ENCODE results near the gene RBMS3.
"Not testable (repeated sequence)": the region's sequence is repeated elsewhere in the genome, so short reads cannot be mapped to it uniquely, and the experiment has no call there.

RBMS3 gene

DNA sequence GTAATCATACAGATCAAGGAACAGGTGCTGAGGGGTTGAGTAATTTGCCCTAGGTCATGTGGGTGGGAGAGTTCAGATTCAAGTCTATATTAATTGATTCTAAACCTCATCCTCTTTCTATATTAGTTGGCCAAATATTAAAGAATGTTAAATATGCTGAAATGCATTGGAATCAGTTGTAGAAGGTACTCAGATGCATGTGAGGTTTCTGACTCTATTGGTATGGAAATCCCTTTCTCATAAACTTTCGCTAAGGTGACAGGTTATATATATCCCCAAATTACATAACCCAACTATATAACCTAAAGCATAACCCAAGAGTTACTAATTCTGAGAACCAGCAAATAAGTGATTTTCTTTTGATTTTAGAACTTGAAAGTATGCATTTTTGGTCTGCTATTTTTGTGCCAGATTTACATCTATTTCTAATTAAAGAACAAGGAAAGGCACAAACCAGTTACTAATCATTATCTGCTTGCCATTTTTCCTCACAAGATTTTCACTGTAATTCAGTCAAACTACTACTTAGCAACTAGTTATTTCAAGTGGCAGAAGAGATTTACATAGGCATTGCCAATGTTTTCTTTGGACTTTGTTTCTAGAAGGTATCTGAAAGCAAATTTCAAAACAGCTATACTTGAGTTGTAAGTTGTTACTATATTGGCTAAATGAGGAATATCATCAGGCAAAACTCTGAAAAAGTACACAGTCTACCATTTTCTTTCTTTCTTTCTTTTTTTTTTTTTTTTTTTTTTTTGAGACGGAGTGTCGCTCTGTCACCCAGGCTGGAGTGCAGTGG is 201.3 kb downstream of the RBMS3 start:
- no peak for DNase-seq (ENCODE audit: low read depth in 2 of 2)

DNA sequence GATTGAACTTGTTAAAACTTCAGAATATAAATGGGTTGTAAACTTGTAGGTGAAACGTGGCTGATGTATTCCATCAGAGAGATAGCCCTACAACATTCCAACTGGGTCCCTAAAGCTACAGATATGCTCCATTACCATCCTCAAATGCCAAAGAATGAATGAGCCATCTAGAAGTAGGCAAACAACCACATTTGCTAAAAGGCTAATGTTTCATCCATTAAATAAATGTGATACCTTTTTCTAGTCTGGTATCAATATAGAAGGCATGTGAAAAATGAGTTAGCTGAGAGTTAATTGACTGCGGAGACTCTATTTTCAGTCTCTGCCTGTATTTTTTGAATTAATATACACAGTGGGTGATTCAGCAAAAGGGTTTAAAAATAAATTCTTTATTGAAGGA is 203.8 kb downstream of the RBMS3 start:
- DNase-seq (ENCODE audit: low read depth in 2 of 2) = no peak

DNA sequence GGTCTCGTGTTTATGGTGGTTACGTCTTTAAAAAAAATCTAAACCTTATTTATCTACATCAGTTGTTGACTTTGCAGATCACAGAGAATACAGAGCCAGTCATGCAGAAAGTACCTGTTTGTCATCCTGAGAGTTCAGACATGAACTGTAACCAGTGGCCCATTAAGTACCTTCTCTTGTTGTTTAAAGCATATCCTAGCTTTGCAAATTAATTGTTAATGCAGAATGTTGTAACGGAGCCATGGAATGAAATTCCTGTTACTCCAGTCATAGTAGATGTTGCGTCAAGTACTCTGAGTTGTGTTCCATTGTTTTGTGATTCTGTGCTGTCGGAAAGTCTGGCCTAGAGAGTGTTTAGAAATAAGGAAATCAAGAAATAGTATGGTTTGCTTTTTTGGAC is 205.2 kb downstream of the RBMS3 start:
- DNase-seq (ENCODE audit: low read depth in 2 of 2) = no peak

DNA sequence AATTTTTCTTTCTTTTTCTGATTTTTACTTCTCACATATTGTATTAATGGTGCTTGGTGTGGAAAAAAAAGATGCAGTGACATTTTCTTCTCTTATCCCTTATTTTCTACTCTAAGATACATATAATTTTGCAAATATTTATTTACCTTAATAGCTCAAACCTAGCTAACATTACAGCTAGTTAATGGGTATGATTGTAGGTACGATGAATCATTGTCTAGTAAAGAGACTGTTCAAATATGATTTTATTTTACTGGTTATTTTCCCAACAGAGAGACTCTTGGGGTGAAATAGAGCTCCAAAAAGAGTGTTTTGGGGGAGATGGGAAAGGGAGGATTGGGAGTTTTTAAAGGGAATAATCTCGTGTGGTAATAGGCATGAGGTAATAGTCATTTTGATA is 206.0 kb downstream of the RBMS3 start:
- DNase-seq (ENCODE audit: low read depth in 2 of 2) = no peak

DNA sequence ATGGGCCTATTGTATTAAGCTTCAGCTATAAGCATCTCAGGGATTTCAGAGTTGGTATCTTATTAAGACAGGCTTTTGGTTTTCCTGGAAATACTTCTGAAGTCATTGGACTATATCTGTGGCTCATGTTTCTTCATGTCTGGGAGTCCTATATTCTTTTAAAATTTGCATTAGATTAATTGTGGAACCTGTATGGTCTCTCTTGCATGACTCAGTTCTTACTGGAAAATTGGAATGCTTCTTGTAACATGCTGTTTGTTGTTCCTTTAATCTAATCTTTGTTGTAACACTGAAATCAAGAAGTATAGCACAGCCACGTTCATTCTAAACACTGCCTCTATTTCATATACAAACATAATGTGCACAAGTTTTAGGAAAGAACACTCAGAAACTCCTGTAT is 208.1 kb downstream of the RBMS3 start:
- DNase-seq (ENCODE audit: low read depth in 2 of 2) = no peak

DNA sequence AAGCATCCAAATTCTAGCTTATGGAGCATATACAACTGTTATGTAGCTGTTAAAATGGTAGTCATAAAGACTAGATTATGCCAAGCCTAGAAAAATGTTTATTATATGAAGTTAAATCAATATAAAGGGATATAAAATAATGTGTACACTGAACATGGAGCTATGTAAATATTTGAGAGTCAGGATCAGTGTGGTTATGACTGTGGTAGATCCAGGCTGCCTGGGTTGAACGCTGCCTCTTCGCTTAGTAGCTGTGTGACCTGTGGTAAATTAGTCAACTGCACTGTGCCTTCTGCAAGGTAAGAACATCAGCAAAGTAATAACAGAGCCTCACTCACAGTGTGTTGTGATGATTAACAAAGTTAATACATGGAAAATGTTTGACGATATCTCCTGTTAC is 212.2 kb downstream of the RBMS3 start:
- no peak for DNase-seq (ENCODE audit: low read depth in 2 of 2)

DNA sequence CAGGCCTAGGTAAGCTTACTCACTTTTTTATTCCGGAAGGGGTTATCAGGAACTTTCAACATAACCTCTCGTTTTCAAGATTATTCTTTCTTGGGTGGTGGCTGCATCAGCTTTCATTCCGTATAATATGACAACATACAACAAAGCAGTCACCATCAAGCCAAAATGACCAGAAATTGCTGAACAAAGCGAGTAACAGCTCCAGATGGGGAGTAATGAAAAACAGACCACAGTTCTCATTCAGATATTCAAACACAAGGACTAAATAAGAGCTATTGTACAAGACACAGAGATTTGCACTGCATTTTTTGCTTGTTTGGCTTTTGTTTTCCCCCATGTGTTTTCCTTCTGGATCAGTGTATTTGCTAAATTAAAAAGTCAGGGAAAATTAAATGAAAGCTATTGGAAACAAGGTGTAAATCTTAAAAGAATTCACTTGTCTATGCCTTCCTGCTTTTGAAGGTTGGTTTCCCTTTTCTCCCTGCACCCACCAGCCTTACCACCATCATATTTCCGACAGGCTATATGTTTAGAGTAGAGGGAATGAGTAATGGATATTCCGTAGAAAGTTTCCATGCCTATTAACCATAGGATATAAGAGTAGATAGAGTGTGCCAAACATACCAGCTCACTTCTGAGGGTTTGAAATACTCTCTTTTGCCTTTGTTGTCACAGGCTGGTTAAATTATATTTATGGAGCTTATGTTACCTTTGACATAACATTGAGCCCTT is 213.6 kb downstream of the RBMS3 start:
- no peak for DNase-seq (ENCODE audit: low read depth in 2 of 2)

DNA sequence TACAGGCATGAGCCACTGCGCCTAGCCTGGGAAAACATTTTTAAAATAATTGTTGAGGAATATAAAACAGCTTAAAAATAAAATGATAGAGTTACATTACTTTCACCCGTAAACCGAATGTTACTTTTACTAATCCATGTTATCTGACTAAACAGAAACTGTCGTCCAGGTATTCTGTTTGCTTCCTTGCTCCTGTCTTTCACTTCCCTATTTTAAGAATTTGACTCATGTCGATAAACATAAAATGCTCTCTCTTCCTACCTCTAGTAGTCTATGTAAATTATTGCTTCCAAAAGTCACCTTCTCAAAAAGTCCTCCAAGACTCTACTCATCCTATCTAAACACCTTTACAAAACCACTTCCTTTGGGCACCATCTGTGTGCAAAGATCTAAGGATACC is 216.4 kb downstream of the RBMS3 start:
- DNase-seq (ENCODE audit: low read depth in 2 of 2) = no peak

DNA sequence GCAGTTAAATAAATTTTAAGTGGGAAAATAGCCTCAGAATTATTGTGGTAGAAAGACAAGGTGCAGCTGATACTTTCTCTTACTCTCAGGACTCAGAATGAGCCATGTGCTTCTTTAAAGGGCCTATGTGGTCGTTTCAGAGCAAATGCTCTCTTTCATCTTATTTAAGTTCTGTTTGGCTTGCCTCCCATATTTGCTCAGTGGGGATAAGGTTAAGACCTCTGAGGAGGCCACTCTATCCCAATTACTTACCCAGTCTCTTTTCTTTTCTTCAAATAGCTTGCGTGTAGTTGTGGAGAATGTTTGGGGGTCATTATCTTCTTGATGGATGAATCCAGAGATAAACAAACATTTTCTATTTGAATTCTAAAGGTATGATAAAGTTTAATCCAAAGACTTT is 221.9 kb downstream of the RBMS3 start:
- no peak for DNase-seq (ENCODE audit: low read depth in 2 of 2)

DNA sequence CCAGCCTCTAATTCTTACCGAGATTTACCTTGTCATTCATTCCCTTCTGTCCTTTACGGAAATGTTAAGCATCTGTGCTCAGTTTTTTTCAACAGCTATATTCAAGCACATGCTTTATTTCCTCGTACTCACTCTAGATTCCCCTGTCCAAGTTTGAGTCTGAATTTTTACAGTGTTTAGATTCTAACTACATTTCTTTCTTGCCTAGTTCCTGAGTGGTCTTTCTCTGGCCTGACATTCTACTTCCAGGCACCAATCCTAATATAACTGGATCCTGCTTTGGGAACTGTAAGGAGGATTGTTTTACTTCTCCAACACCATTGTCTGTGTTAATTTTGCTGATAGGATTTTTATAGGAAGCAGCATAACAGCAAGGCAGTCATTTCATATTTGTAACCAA is 222.4 kb downstream of the RBMS3 start:
- no peak for DNase-seq (ENCODE audit: low read depth in 2 of 2)

DNA sequence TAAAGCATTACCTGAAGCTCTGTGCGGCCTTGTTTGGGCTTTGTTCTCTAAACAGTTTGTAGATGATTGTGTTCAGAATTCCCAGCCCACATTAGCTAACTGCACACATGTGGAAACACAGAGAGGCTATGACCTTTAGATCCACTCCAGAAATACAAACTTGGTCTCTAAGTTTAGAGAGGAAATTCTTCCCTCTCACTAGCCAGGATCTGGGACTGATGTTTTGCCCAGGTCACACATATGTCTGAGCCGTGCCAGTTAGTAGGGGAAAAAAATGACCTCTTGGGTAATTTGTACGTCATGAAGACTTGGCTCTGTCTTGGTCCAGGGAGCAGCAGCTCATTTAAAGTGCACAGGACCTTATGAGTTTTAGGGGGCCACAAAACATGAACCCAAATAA is 223.1 kb downstream of the RBMS3 start:
- no peak for DNase-seq (ENCODE audit: low read depth in 2 of 2)

DNA sequence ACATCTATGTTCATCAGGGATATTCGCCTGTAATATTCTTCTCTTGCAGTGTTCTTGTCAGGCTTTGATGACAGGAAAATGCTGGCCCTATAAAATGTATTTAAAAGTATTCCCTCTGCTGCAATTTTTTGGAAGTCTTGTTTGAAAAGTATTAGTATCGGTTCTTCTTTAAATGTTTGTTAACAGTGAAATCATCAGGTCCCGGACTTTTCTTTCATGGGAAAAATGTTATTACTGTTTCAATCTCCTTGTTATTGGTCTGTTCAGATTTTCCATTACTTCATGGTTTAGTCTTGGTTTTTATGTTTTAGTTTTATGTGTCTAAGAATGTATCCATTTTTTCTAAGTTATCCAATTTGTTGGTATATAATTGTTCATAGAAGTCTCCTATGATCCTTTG is 225.6 kb downstream of the RBMS3 start:
- DNase-seq (ENCODE audit: low read depth in 2 of 2) = no peak

DNA sequence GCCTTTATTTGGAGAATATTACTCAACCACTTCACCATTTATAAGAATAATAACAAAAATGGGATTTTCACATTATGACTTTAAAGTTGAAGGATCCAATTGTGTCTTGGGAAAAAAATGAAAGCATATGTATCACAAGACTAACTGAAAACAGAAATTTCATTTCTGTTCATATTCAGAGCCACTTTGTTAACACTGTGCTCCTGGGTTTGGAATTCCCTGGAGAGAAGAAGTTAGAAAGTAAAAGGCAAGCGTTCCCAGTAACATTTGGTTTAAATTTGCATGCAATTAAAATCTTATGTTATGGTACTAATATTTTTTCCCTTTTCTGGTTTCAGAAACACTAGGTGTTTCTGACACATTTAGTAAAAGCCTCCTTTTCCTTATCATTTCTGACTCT is 230.8 kb downstream of the RBMS3 start:
- DNase-seq (ENCODE audit: low read depth in 2 of 2) = no peak

DNA sequence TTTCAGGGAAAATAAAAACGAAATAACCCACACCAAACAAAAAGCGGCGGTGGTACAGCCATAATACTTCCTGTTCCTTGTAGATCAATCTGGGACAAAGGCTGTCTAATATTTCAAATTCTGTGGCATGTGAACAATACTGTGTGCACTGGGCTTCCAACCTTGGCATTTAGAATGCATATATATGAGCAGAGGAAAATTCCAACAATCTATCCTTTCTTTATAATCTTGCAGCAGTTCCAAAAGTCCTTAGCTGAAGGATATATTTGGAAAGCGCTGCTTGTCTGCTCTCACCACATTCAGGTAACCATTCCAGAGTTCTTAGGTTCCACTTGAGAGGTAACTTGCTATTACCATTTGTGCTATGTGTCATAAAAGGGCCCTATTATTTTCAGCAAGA is 231.8 kb downstream of the RBMS3 start:
- no peak for DNase-seq (ENCODE audit: low read depth in 2 of 2)

DNA sequence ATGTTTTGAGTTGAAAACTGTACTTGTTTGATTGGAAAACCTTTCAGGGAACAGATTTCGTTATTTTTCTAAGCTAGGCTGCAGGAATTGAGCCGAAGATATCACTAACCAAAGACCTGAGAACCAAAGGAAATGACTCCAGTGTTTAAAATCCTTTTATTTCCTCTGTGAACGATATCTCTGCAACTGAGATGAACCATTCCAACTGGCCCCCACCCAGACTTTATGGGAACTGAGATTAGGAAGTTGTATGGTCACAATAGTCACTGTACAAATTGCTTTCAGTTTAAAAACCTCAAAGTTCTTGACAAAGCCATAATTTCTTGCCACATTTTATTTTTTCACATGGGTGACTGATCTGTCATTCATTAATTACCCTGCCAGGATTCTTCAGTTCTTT is 232.4 kb downstream of the RBMS3 start:
- no peak for DNase-seq (ENCODE audit: low read depth in 2 of 2)

DNA sequence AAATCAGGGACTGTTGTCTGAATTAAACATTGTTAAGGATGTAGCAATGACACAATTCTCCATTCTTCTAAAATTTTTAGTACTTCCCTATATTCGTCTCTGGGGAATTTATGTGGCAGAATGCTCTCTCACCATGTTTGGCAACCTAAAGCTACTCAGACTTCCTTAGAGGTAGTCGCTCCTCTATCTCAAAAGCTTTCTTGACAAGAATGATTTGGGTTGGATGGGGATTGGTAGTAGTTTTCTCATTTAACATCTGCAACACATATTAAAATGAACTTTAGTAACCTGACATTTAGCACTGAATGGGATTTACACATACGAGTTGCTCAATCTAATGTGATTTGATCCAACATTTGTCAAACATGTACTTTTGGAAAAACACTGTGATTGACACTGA is 233.3 kb downstream of the RBMS3 start:
- DNase-seq (ENCODE audit: low read depth in 2 of 2) = no peak

DNA sequence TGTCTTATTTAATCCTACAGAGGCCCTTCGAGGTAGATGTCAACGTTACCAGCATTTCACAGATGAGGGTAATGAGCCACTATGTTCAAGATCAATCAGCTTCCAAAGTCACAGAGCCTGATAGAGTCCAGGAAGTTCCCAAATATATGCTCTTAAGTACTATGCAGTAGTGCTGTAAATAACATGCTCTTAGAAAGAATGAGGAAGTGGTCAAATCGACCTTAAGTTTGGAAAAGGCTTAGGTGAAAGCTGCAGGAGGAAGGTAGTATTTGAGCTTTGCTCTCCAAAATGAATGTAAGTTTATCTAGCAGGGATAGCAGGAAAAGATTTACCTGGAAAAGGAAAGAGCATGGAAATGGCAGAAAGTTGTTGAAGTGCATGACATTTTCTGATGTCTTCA is 234.0 kb downstream of the RBMS3 start:
- no peak for DNase-seq (ENCODE audit: low read depth in 2 of 2)

DNA sequence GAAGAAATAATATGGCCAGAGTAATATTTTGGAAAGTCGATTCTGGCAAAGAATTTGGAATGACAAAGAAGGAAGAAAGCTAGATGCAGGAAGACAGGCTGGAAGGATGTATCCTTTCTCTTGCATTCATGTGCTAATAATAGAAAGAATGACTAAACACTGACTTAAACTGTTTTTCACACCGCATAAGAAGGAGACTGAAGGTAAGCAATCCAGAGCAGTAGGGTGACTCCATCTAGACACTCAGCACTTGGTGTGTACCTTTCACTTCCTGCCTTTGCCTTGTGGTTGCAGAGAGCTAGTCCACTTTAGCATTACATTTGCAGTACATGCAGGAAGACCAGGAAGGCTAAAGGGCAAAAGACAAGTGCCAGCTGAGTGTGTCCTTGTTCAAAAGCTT is 234.6 kb downstream of the RBMS3 start:
- DNase-seq (ENCODE audit: low read depth in 2 of 2) = no peak

DNA sequence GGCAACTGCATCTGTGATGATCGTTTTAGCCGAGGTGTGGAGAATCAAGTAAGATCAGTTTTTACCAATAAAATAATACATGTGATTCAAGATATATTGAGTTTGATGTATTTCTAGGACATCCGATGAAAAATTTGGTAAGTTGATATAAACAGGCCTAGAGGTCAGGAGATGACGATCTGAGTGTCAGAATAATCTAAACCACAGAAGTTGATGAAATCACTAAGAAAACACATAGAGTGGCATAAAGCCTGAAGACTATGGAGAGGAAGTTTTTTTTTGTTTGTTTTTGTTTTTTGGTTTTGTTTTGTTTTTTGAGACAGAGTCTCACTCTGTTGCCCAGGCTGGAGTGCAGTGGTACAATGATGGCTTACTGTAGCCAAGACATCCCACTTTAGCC is 235.3 kb downstream of the RBMS3 start:
- no peak for DNase-seq (ENCODE audit: low read depth in 2 of 2)

DNA sequence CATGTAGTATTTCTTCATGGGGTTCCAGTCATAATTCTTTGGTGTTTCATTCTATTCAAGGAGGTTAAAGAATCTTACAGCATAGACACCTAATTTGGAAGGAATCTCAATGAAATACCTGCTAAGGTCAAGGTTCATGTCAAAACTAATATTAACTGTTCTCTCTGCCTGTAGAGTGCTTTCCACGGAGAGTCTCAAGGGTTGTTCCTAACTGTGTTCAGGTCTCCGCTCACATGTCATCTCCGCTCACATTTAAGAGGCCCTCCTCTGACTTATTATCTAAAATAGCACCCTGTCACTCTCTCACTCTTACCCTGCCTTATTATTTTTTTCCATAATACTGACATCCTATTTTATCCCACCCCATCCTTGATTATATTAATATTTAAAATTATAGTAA is 239.9 kb downstream of the RBMS3 start:
- no peak for DNase-seq (ENCODE audit: low read depth in 2 of 2)

DNA sequence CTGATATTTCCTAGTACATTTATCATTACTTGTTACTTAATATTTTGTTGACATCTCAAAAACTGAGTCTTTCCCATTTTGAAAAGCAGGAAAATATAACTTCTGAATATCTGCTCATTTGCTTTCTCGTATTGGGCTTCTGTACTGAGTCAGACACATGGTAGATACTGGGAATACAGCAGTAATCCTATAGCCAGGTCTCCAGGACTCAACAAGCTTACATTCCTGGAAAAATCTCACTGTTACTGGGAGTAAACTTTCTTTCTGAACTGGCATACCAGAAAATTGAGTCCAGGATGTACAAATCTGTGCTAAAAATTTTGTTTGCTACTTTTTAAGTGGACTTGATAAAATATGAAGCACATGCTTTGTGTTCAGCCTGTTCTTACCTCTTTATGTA is 240.4 kb downstream of the RBMS3 start:
- DNase-seq (ENCODE audit: low read depth in 2 of 2) = no peak

DNA sequence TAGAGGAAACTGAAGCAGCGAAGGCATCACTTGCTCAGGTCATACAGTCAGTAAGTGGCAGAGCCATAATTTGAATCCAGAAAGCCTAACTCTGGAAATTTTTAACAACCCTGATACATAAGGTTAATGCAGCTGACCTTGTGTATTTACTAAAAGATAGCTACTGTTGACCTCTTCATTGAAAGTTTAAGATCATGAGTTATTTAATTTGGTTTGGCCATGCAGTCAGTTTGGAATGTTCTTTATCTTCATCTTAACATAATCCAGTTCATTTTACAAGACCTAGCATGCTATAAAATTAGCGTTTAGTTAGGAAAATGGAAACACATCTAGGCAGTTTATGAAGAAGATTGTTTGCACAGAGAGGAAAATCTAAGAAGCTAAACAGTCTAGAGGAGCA is 240.9 kb downstream of the RBMS3 start:
- DNase-seq (ENCODE audit: low read depth in 2 of 2) = no peak

DNA sequence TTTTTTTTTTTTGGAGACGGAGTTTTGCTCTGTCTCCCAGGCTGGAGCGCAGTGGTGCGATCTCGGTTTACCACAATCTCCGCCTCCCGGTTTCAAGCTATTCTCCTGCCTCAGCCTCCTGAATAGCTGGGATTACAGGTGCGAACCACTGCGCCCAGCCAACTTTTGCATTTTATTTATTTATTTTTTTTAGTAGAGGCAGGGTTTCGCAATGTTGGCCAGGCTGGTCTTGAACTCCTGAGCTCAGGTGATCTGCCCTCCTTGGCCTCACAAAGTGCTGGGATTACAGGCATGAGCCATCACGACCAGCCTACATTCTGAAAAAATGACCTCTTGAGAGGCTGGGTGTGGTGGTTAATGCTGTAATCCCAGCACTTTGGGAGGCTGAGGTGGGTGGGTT is 243.6 kb downstream of the RBMS3 start:
- not testable (repeated sequence) for DNase-seq (ENCODE audit: low read depth in 2 of 2)

All from stimulated activated CD4-positive, alpha-beta T cell treated with anti-CD3 and anti-CD28 coated beads, Interleukin-12 subunit alpha, Interleukin-12 subunit beta, amount 100 ng/mL, for 24 hours (primary cell).